Esophagus mucosa (tissue), 1 donor: ENCODE results near the gene LYRM4. TPM values are rescaled to one million over a fixed set of nuclear protein-coding genes. Genes with fewer than 3 reads are reported as not detected.

Source experiments
- ATAC-seq: fragments of 200-7000 bp; cut with Tn5 transposase; one replicate; pipeline ENCODE4 v1.9.1; 2020
- total RNA-seq: library from RNA; stranded (reverse); gene quantifications from one replicate; pipeline ENCODE4 v1.2.4, GENCODE V29; 2023
- donor health status: DM: yes; HTN: yes; CAD: no.

LYRM4 gene
- total RNA-seq, 1 donor from 2014 or later, result 20.3 TPM

DNA sequence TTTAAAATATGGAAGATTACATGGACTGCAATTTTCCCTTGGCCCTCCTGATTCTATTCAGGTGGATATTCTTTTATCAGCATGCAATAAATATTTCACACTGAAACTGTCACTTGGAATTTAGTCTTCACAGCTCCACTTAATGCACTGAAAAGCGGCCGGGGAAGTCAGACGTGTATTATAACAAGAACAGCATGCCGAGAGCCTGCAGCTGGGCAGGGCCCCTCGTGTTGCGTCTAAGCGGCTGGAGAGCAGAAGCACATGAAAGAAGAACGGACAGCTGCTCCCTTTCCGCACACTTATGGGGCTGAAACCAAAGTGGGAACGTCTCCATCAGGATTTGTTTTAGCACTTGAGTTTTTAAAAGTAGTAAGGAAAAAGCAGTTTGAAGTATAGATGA, 57.2 kb downstream of the LYRM4 start:
- no peak for ATAC-seq

GRCh38 chr6:5202941-5203340, 57.8 kb downstream of the LYRM4 start:
- no peak for ATAC-seq

- ATAC-seq, result no peak
Observed at GRCh38 chr6:5202206-5202605, 58.5 kb downstream of the LYRM4 start.

- ATAC-seq, result no peak
Observed at GRCh38 chr6:5201271-5201670, 59.5 kb downstream of the LYRM4 start.

DNA sequence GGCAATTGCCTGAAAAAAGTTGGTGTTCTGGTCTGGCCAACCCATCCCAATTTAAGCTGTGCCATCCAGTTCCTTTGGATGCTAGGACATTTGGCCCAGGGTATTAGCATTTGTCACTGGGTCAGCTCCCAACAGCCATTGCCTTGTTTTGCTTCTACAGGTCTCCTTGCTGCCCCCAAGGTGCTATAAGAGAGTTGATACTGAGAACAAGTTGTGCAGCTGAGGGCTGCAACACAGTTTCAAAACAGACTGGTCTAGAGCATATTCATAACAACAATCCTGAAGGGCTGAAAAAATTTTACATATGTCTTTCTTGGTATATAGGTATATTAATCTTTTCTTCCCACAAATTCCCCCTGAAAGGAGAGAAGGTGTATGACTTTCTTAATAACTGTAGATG, 61.0 kb downstream of the LYRM4 start:
- no peak for ATAC-seq

DNA sequence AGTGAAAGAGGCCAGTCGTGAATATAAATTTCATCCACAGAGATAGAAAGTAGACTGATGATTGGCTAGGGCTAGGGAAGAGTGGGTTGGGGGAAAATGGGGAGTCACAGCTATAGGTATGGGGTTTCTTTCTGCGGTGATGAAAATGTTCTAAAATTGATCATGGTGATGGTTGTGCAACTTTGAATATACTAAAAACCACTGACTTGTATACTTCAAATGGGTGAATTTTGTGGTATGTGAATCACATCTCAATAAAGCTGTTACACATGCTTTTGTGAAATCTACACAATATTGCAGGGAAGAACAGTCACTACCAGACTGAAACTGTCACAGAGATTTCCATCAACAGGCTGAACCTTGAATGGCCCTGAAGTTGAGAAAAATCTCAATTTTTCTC, 61.5 kb downstream of the LYRM4 start:
- ATAC-seq, result no peak

DNA sequence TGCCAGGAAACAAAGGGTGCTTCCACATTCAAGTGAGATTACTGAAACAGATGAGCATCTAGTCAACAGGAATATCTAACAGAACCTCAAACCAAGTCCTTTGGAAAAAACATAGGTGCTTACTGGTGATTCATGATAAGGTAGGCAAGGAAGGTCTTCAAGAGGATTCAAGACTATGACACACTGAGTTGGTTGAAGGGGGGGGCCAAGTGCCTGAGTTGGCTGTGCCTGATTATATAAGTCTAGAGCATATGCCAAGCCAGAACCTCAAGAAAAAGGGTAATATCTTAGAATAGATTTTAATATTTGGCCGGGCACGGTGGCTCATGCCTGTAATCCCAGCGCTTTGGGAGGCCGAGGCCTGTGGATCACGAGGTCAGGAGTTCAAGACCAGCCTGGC, 63.7 kb downstream of the LYRM4 start:
- no peak for ATAC-seq

- ATAC-seq, result no peak
Observed at GRCh38 chr6:5192135-5192794, 68.5 kb downstream of the LYRM4 start.

DNA sequence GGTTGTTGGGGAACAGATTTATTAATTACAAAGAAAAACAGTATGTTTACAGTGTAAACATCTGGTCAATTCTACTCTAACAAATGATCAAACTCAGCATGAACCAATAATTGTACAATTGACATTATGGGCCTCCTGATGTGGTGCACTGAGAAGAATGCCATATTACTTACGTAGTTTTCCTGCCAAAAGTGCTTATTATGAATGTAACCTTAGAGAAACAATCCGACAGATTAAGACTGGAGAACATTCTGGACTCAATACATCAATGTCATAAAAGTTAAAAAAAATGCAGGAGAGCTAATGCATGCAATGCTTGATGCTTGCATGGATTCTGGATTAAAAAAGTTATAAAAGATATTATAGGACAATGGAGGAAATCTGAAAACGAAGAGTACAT, 69.0 kb downstream of the LYRM4 start:
- ATAC-seq, result no peak

DNA sequence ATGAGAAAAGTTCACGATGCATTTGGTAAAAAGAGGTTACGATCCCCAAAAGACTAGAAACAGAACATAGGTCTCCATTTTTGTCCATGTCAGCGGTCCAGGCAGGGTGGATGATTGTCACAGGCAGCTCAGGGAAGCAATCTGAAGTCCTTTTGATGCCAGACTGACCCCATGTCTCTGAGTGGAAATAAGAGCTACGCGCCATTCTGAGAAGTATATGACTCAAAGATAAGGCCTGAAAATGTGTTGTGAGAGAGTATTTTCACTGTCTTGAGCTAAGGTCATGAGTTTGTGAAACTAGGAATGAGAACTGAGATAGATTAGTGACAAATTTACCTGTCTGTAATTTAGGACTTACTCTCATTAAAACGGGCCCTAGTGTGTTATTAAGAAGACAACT, 69.5 kb downstream of the LYRM4 start:
- ATAC-seq, result no peak

DNA sequence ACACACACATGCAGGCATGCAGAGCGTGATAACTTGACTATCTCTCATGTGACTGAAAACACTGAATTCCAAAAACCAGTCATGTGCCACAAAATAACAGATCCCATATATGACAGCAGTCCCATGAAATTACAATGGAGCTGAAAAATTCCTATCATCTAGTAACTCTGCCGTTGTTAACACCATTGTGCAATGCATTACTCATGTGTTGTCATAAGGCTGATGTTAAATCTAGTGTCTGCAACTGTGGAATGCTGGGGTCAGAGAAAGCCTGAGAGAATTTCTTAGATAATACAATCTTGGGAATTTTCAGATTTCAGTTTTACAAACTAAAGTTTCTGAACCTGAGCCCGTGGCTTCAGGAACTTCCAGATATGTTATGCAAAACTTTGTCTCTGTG, 70.2 kb downstream of the LYRM4 start:
- ATAC-seq, result peak; percentile 74

- no peak for ATAC-seq
Observed at GRCh38 chr6:5188646-5189045, 72.1 kb downstream of the LYRM4 start.

DNA sequence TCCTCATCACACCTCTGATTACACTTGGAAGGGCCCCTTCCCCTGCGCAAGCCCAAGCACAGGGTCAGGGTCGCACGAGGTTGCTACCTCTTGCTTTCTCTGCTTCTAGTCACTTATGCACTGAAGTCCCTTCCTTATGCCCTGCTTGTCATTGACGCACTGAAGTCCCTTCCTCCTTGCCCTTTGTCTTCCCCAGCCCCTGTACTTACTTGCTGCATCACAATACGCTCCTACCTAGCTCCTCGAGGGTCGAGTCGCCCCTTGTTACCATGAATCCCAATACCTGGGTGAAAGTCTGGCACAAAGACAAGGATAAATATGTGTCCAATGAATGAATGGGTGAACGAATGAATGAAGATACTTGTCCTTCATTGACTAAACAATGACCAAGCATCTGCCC, 75.9 kb downstream of the LYRM4 start:
- ATAC-seq, result no peak

DNA sequence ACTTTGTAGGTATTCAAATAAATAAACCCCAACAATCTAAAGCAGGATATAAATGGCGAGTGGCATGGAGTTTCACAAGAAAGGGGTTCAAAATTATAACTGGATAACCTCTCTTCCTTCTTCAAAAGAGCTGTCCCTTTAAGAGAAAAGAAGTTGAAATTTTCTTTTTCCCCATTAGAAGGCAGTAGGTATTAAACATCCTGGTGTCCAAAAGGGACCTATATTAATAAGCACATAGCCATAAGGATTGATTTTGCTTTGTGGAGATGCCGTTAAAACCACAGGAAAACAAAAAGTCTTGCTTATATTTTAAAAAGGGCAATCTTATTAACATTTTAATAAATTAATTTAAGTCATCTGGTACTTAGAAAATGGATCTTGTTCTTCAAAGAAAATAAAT, 76.5 kb downstream of the LYRM4 start:
- no peak for ATAC-seq

DNA sequence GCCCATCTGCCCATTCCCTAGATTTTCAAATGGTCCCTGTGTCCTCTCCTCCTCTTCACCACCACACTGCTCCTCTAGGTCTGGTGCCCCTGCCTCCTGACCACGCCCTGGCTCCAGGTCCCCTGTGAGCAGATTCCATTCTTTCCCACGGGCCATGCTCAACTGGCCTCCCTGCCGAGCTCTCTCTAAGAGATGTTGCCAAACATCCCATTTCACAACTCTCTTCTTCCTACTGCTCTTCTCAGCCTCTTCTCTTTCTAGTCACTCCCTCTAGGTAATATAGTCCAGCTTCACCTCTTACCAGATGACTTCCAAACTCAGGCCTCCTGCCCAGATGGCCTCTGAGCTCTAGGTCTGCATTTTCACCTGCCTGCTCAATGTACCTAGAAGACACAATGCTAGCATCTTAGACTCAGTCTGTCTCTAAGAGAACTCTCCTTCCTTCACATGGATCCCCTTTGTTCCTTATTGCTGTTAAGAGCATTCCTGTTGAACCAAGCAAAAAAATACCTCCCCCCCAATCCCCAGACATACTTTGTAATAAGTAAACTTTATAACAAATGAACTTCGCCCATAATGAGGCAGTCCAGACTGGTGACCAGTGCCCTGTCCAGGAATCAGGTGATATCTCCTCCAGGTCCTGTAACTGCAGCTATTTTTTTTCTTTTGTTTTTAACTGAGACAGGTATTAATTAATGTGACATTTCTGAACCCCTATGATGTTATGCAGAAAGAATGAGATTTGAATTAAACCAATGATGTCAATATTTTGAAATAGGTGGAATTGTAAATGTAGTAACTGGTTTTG, 79.0 kb downstream of the LYRM4 start:
- ATAC-seq, result no peak

- peak; percentile 59 for ATAC-seq
Observed at GRCh38 chr6:5180636-5181035, 80.1 kb downstream of the LYRM4 start.

DNA sequence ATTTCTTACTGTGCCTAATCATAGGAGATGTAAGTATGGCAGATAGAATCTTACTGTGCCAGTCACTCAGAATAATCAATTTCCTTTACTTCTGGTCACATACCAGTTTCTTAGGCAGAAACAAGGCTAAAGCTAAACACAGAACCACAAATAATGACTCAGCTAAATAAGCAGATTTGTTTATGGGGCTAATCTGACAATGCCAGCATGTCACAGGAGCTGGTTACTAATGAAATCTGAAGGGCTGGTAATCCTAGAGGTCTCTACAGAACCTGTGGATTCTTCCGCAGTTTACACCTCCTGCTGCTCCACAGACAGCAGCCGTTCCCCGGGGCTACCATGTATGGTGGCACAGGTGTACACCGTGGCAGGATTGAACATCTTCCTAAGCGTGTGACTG, 80.8 kb downstream of the LYRM4 start:
- no peak for ATAC-seq

- ATAC-seq, result no peak
Observed at GRCh38 chr6:5178806-5179205, 81.9 kb downstream of the LYRM4 start.

DNA sequence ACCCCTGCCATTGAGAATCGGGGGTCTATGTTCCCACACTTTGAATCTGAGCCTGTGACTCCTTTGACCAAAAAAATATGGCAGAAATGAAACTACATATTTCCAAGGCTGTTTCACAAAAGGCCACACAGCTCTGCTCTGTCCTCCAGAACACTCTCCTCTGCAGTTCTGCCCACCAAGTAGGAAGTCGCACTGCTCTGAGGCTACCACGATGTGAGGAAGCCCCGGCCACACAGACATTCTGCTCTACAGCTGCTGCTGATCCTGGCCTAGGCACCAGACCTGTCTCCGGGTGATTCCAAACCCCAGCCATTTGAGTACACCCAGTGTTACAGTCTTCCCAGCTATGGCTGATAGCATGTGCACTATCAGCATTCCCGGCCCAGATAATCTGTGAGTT, 85.1 kb downstream of the LYRM4 start:
- ATAC-seq, result no peak

GRCh38 chr6:5174756-5175549, 85.8 kb downstream of the LYRM4 start:
- no peak for ATAC-seq

GRCh38 chr6:5174244-5174643, 86.5 kb downstream of the LYRM4 start:
- ATAC-seq, result peak; percentile 46

DNA sequence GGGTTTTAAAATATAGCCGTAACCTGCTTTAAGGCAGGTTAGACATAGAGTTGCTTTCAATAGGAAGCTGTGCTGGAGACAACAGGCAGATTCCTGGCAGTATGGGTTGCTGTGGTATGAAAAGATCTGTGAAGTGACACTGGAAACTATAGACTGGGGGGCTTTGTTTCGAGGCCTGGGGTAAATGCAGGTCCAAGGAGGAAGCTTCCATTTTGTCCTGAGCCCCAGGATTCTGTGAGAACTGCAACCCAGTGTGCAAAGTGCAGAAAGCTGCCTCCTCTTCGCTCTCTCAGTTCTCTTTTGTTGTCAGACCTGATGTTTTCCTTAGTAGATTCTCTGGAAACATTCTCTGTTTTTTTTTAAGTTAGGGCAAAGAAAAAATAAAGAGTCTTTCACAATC, 86.9 kb downstream of the LYRM4 start:
- ATAC-seq, result no peak

DNA sequence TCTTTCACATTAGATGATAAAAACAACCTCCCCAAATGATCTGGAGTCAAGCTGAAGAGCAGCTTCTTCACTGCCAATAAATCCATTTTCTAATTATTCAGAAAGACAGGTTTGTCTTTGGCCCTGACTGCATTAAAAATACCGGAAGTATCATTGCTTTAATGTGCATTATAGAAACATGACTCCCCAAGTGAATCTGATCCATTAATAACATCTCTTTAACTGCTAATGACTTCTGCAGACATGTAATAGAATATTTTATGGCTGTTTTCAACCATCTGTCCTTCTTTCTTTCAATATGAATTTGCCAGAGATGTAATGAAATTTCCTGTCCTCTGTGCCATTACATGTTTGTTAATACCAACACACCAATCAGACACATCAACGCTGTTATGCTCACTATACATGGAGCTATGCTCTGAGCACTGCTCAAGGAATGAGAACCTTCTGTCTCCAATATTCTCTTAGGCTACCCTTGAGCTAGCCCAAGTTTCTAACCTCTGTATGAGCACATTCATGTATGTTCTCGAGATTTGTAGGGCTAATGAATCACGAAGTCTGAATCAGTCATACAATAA, 87.8 kb downstream of the LYRM4 start:
- no peak for ATAC-seq
